ENCODE data around the gene PRSS23. TPM values are rescaled to one million over a fixed set of nuclear protein-coding genes. Genes with fewer than 3 reads are reported as not detected.
"Not testable (repeated sequence)": the region's sequence is repeated elsewhere in the genome, so short reads cannot be mapped to it uniquely, and the experiment has no call there.

The PRSS23 gene
- total and polyA plus RNA-seq, 3 donors from 2014 or later: 51.0 to 117 (median 98.9) TPM

DNA sequence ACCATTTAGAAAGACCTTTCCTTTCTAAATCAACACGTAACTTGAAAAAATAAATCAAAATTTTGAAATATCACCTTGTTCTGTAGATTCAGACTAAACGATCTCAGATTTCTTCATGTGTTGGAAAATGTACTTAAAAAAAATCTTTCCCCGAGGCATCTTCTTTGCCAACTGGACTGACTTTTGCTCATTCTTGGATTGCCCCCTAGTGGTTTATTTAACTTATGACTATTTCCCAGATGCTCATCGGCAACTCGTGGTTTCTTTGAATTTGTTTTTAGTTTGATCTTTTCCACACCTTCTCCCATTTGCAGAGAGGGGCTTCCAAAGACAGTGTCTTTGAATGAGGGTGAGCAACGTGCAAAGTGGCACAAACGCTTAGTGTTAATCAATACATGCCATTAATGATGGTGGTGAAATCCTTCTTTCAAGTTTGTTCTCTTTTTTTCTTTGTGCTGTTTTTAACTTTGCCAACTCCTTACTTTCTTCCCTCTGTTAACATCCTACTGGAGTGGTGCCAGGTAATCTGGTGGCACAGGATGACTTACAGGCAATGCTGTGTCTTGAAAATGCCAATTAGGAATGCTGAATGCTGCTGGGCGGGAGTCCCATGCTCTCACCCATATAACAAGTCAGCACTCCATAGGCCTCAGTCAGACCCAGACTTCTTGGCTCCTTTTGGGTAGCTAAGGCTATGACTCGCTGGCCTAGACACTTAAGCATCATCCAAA lies 18.3 kb downstream of the PRSS23 start:
- WGBS, 2 donors: 21 to 25% methylated on average over 9 of the region's 9 CpGs
- Histone ChIP-seq H3K4me1 (no peaks in the 10 kb centered on the region), H3K9me3 (no peaks in the 10 kb centered on the region), H3K36me3 (ENCODE audit: low read depth, missing control alignments) (no peaks in the 10 kb centered on the region), H3K4me3 (no peak overlapping the region), H3K27ac (no peak overlapping the region), H3K27me3 (no peaks in the 10 kb centered on the region)
- TF ChIP-seq POLR2A (IDR thresholded peaks at IDR 0.05) (no peak), CTCF (IDR thresholded peaks at IDR 0.05) (peak; percentile 83 to 87 (median 84))
- intact Hi-C loops (cut with DNase I; ENCODE audit: low total_unique reads): loop anchor here (5.0 kb wide), 2 partner anchors 211 to 361 kb away; no protein-coding TSS in a partner anchor
- no peak for DNase-seq

DNA sequence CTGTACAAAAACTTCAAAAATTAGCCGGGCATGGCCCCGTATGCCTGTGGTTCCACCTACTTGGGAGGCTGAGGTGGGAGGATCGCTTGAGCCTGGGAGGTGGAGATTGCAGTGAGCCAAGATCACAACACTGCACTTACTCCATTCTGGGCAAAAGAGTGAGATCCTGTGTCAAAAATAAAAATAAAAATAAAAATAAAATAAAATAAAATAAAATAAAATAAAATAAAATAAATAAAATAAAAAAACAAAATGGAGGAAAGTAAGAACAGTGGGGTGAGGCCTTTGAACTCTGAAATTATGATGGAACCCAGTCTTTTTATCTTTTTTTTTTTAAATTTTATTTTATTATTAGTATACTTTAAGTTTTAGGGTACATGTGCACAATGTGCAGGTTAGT lies 23.8 kb downstream of the PRSS23 start:
- 74 to 86% methylated on average over 3 of the region's 3 CpGs for WGBS, 2 donors
- H3K4me3 ChIP-seq; H3K9me3 ChIP-seq; intact Hi-C loops (cut with DNase I; ENCODE audit: low total_unique reads); H3K4me1 ChIP-seq; H3K27ac ChIP-seq; H3K36me3 ChIP-seq (ENCODE audit: low read depth, missing control alignments); H3K27me3 ChIP-seq; DNase-seq: not testable (repeated sequence)

DNA sequence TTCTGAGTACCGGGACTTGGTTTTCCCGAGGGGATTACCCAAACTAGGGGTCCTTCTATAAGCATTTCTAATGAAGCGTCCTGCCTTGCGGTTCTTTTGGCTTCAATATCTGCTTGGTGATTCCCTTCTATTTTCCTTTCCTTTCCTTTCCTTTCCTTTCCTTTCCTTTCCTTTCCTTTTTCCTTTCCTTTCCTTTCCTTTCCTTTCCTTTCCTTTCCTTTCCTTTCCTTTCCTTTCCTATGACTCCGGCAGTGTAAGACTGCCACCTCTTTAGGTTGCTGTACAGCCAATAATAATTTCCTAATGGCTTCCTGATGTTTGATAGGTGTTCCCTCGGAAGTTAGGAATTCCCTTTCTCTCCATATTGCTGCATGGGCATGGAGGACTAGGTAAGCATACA lies 34.0 kb downstream of the PRSS23 start:
- H3K9me3 ChIP-seq; H3K27ac ChIP-seq; H3K36me3 ChIP-seq (ENCODE audit: low read depth, missing control alignments); H3K27me3 ChIP-seq; intact Hi-C loops (cut with DNase I; ENCODE audit: low total_unique reads); H3K4me1 ChIP-seq; DNase-seq; H3K4me3 ChIP-seq: not testable (repeated sequence)
- 93 to 94% methylated on average over 6 of the region's 6 CpGs for WGBS, 2 donors

DNA sequence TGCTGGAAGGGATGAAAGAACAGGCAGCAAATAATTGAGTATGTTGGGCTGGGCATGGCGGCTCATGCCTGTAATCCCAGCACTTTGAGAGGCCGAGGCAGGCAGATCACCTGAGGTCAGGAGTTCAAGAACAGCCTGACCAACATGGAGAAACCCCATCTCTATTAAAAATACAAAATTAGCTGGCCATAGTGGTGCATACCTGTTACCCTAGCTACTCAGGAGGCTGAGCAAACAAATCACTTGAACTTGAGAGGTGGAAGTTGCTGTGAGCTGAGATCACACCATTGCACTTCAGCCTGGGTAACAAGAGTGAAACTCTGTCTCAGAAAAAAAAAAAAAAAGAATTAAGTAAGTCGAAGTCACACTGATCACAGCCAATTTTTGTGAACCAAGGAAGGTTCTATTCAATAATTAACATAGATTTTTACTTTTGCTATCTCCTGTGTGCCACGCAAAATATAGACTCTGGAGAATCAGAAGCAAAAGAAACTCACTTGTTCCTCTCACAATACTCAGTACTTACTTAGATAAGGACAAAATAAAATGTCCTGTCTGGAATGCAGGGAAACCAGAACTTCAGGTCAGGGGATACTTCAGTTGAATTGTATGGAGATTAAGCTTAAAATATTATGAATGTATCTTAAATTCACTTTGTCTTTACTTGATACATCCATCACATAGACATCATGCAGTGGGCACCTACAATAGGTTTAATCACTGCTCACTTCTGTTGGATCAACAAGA lies 44.6 kb downstream of the PRSS23 start:
- intact Hi-C loops (cut with DNase I; ENCODE audit: low total_unique reads); H3K27ac ChIP-seq; DNase-seq; H3K36me3 ChIP-seq (ENCODE audit: low read depth, missing control alignments); H3K9me3 ChIP-seq; H3K27me3 ChIP-seq; H3K4me1 ChIP-seq; H3K4me3 ChIP-seq: not testable (repeated sequence)
- WGBS, 2 donors: 80 to 96% methylated on average over 4 of the region's 4 CpGs

- intact Hi-C loops (cut with DNase I; ENCODE audit: low total_unique reads): no loop called here
- DNase-seq: no peak
- no peaks in the 10 kb centered on the region for H3K9me3 ChIP-seq
- H3K36me3 ChIP-seq (ENCODE audit: low read depth, missing control alignments): no peaks in the 10 kb centered on the region
- H3K4me3 ChIP-seq: no peak overlapping the region
- 69 to 73% methylated on average over 1 of the region's 1 CpG for WGBS, 2 donors
- TF ChIP-seq CTCF (IDR thresholded peaks at IDR 0.05) (no peak), POLR2A (IDR thresholded peaks at IDR 0.05) (no peak)
- no peaks in the 10 kb centered on the region for H3K27me3 ChIP-seq
- H3K27ac ChIP-seq: no peak overlapping the region
- H3K4me1 ChIP-seq: peaks cover 7% of the 10 kb centered on the region
Observed at GRCh38 chr11:86848132-86848531, 47.8 kb downstream of the PRSS23 start.

GRCh38 chr11:86849679-86850078 lies 49.3 kb downstream of the PRSS23 start:
- Histone ChIP-seq H3K9me3 (no peaks in the 10 kb centered on the region), H3K4me3 (no peak overlapping the region), H3K4me1 (peaks cover 7% of the 10 kb centered on the region), H3K36me3 (ENCODE audit: low read depth, missing control alignments) (no peaks in the 10 kb centered on the region), H3K27ac (no peak overlapping the region), H3K27me3 (no peaks in the 10 kb centered on the region)
- intact Hi-C loops (cut with DNase I; ENCODE audit: low total_unique reads): no loop called here
- WGBS, 2 donors: 57 to 71% methylated on average over 2 of the region's 2 CpGs
- DNase-seq: no peak
- no peak for TF ChIP-seq POLR2A (IDR thresholded peaks at IDR 0.05)
- no peak for TF ChIP-seq CTCF (IDR thresholded peaks at IDR 0.05)

Other genes with a start within 250 kb of the PRSS23 start
- gene ME3, start 127.9 kb upstream of the PRSS23 start, total RNA-seq: 100 to 1,000 TPM; 115 to 170 TPM
- 26.7 TPM for gene ME3, start 127.9 kb upstream of the PRSS23 start, polyA plus RNA-seq (ENCODE audit: insufficient read depth, low read depth, low replicate concordance)
- 10 to 100 TPM; 31.2 to 31.9 TPM for gene FZD4, start 154.9 kb downstream of the PRSS23 start, total RNA-seq
- 14.8 TPM for gene FZD4, start 154.9 kb downstream of the PRSS23 start, polyA plus RNA-seq (ENCODE audit: insufficient read depth, low read depth, low replicate concordance)
- gene TMEM135, start 237.4 kb downstream of the PRSS23 start, total RNA-seq: 10 to 100 TPM; 42.1 to 59.0 TPM
- 21.3 TPM for gene TMEM135, start 237.4 kb downstream of the PRSS23 start, polyA plus RNA-seq (ENCODE audit: insufficient read depth, low read depth, low replicate concordance)

All from testis (tissue), 3 donors.